ENCODE results near the gene MYO15A. TPM values are rescaled to one million over a fixed set of nuclear protein-coding genes. Genes with fewer than 3 reads are reported as not detected.

The MYO15A gene
- total RNA-seq, 1 experiment from 2014 or later: 0.36 TPM

- intact Hi-C loops (cut with micrococcal nuclease; ENCODE audit: unreplicated experiment) (loop anchor here (10.0 kb wide), 1 partner anchor 71 kb away; no protein-coding TSS in a partner anchor), in situ Hi-C loops (cut with HindIII; ENCODE audit: low pct_unique_long_range_greater_than_20kb, low sequenced_read_pairs) (no loop called here)
- Histone ChIP-seq H3K4me1 (ENCODE audit: control insufficient read depth, insufficient read depth, low read length) (no peaks in the 10 kb centered on the region), H3K9me3 (ENCODE audit: control insufficient read depth, insufficient read depth, low read depth, low read length) (no peaks in the 10 kb centered on the region), H3K27me3 (ENCODE audit: control insufficient read depth, insufficient read depth, low read length) (no peaks in the 10 kb centered on the region), H3K36me3 (ENCODE audit: control insufficient read depth, insufficient read depth, low read length) (no peaks in the 10 kb centered on the region), H3K27ac (ENCODE audit: low read length) (no peak overlapping the region), H3K4me3 (ENCODE audit: low read depth in 2 of 2, low read length in 2 of 2) (no peak overlapping the region)
- ATAC-seq: no peak
- CTCF ChIA-PET: interaction anchor here (0.6 to 0.7 kb wide), 2 partner anchors 15 to 570 kb away, joined by 3 to 10 read pairs; no protein-coding TSS in a partner anchor
- DNase-seq (ENCODE audit: low read depth, low spot score): no peak
- no TSS peak for BruUV-seq (replicated peaks)
- POLR2A ChIA-PET: no interaction called here
- TF ChIP-seq POLR2AphosphoS5 (IDR thresholded peaks at IDR 0.05; ENCODE audit: low read depth, low read length) (no peak), CTCF (IDR thresholded peaks at IDR 0.05) (no peak), REST (IDR thresholded peaks at IDR 0.05; ENCODE audit: insufficient read depth in 1 of 2, low read depth in 2 of 2, low read length in 1 of 2) (no peak), TCF7L2 (IDR thresholded peaks at IDR 0.05; ENCODE audit: low read depth, low read length) (no peak), SIN3A (IDR thresholded peaks at IDR 0.05; ENCODE audit: borderline replicate concordance, insufficient read depth, low read depth, low read length) (no peak)
These were observed 35.7 kb downstream of the MYO15A start for GRCh38 chr17:18144261-18144660.

GRCh38 chr17:18144855-18145254 is 36.3 kb downstream of the MYO15A start:
- in situ Hi-C loops (cut with HindIII; ENCODE audit: low pct_unique_long_range_greater_than_20kb, low sequenced_read_pairs) (no loop called here), intact Hi-C loops (cut with micrococcal nuclease; ENCODE audit: unreplicated experiment) (loop anchor here (10.0 kb wide), 1 partner anchor 70 kb away; no protein-coding TSS in a partner anchor)
- DNase-seq (ENCODE audit: low read depth, low spot score) (no peak), ATAC-seq (no peak)
- Histone ChIP-seq H3K27me3 (ENCODE audit: control insufficient read depth, insufficient read depth, low read length) (no peaks in the 10 kb centered on the region), H3K36me3 (ENCODE audit: control insufficient read depth, insufficient read depth, low read length) (no peaks in the 10 kb centered on the region), H3K4me3 (ENCODE audit: low read depth in 2 of 2, low read length in 2 of 2) (no peak overlapping the region), H3K4me1 (ENCODE audit: control insufficient read depth, insufficient read depth, low read length) (no peaks in the 10 kb centered on the region), H3K27ac (ENCODE audit: low read length) (no peak overlapping the region), H3K9me3 (ENCODE audit: control insufficient read depth, insufficient read depth, low read depth, low read length) (no peaks in the 10 kb centered on the region)
- ChIA-PET POLR2A (no interaction called here), CTCF (no interaction called here)
- BruUV-seq (replicated peaks): no TSS peak
- TF ChIP-seq REST (IDR thresholded peaks at IDR 0.05; ENCODE audit: insufficient read depth in 1 of 2, low read depth in 2 of 2, low read length in 1 of 2) (no peak), CTCF (IDR thresholded peaks at IDR 0.05) (no peak), TCF7L2 (IDR thresholded peaks at IDR 0.05; ENCODE audit: low read depth, low read length) (no peak), POLR2AphosphoS5 (IDR thresholded peaks at IDR 0.05; ENCODE audit: low read depth, low read length) (no peak), SIN3A (IDR thresholded peaks at IDR 0.05; ENCODE audit: borderline replicate concordance, insufficient read depth, low read depth, low read length) (no peak)

Data from Panc1 (cell line).